Breast epithelium (tissue), 3 donors: Measurements from ENCODE around the gene RBM43.

Source experiments
- POLR2A ChIP-seq: fragments of 450-650 bp; IDR thresholded peaks from one replicate; pipeline ENCODE4 v1.6.1; 2016; ENCODE audit warnings: antibody characterized with exemption, mild to moderate bottlenecking, moderate library complexity
- TF ChIP-seq, protein P1 (sequence below), 3 donors: fragments of 450-650 bp; IDR thresholded peaks; one replicate each; pipeline ENCODE4 v1.5.1; 2016 to 2017; ENCODE audit warnings: antibody characterized with exemption in 3 of 3, mild to moderate bottlenecking in 3 of 3, moderate library complexity in 3 of 3

DNA sequence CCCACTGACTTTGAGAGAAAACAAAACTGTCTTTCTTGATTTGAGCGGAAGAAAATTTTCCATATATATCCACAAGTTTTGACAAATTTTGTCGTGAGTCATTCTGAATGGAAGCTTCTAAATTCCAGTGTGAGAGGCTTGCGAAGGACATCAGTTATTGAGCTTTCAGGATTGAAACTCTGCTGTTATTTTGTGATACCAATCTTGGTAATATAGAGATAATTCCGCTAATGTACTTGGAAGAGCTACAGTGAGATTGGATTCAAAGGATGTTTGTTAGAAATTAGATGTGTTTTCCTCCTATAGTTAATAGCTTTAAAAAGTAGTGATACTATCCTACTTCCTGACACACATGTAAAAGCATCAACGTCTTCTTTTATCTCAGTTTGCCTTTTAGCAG is 61.4 kb downstream of the RBM43 start:
- TF ChIP-seq, protein P1, sequence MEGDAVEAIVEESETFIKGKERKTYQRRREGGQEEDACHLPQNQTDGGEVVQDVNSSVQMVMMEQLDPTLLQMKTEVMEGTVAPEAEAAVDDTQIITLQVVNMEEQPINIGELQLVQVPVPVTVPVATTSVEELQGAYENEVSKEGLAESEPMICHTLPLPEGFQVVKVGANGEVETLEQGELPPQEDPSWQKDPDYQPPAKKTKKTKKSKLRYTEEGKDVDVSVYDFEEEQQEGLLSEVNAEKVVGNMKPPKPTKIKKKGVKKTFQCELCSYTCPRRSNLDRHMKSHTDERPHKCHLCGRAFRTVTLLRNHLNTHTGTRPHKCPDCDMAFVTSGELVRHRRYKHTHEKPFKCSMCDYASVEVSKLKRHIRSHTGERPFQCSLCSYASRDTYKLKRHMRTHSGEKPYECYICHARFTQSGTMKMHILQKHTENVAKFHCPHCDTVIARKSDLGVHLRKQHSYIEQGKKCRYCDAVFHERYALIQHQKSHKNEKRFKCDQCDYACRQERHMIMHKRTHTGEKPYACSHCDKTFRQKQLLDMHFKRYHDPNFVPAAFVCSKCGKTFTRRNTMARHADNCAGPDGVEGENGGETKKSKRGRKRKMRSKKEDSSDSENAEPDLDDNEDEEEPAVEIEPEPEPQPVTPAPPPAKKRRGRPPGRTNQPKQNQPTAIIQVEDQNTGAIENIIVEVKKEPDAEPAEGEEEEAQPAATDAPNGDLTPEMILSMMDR (IDR thresholded peaks at IDR 0.05): no peak
- no peak for TF ChIP-seq POLR2A
